Activated naive CD8-positive, alpha-beta T cell treated with anti-CD3 and anti-CD28 coated beads for 36 hours (primary cell): ENCODE results near the gene CNNM3. TPM values are rescaled to one million over a fixed set of nuclear protein-coding genes. Genes with fewer than 3 reads are reported as not detected.

Source experiments
- DNase-seq: peaks from one replicate; pipeline ENCODE4 v3.0.0; 2021
- H3K27ac Mint-ChIP-seq: one replicate; pipeline ENCODE4 v1.8.0; 2022; ENCODE audit warnings: mild to moderate bottlenecking, moderate library complexity, mixed read lengths
- H3K27me3 Mint-ChIP-seq: one replicate; pipeline ENCODE4 v1.8.0; 2022; ENCODE audit warnings: mild to moderate bottlenecking, mixed read lengths
- H3K36me3 Mint-ChIP-seq: one replicate; pipeline ENCODE4 v1.8.0; 2021; ENCODE audit warnings: mild to moderate bottlenecking, mixed read lengths
- H3K4me1 Mint-ChIP-seq: one replicate; pipeline ENCODE4 v1.8.0; 2021; ENCODE audit warnings: mixed read lengths
- H3K4me3 Mint-ChIP-seq: one replicate; pipeline ENCODE4 v1.8.0; 2022; ENCODE audit warnings: mild to moderate bottlenecking, moderate library complexity, mixed read lengths
- H3K9me3 Mint-ChIP-seq: one replicate; pipeline ENCODE4 v1.8.0; 2022; ENCODE audit warnings: mixed read lengths
- total RNA-seq, 2 experiments: library from RNA; stranded (reverse); gene quantifications; one replicate each; pipeline ENCODE4 v1.2.3, GENCODE V29; 2021

The CNNM3 gene
- total RNA-seq, 2 experiments from 2014 or later, result 15.5 to 17.2 TPM

DNA sequence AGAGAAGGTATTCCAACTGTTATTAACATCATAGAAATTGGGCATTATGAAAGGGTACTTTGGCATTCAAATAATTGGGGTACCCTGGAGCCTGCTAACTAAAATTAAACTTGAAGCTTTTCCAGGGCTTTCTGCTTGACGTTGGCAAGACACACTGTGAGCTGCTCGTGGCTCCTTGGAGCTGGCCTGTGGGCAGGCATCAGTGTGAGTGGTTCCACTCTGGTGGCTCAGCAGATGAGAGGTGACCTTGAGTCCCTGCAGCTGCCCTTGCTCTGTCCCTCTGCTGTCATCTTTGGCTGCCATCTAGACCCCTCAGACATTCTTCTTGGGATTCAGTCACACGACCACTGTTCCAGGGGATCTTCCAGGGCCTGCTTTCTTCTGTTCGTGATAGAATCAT, 6.7 kb downstream of the CNNM3 start:
- H3K27ac Mint-ChIP-seq, result no peak overlapping the region
- H3K9me3 Mint-ChIP-seq, result no peaks in the 10 kb centered on the region
- H3K36me3 Mint-ChIP-seq, result peaks cover 12% of the 10 kb centered on the region
- H3K27me3 Mint-ChIP-seq, result no peaks in the 10 kb centered on the region
- no peak overlapping the region for H3K4me3 Mint-ChIP-seq
- H3K4me1 Mint-ChIP-seq, result peaks cover 36% of the 10 kb centered on the region
- no peak for DNase-seq

- no peaks in the 10 kb centered on the region for H3K27me3 Mint-ChIP-seq
- peaks cover 31% of the 10 kb centered on the region for H3K4me1 Mint-ChIP-seq
- no peaks in the 10 kb centered on the region for H3K9me3 Mint-ChIP-seq
- H3K4me3 Mint-ChIP-seq, result no peak overlapping the region
- no peak overlapping the region for H3K27ac Mint-ChIP-seq
- peaks cover 8% of the 10 kb centered on the region for H3K36me3 Mint-ChIP-seq
- DNase-seq, result no peak
These were observed 7.1 kb downstream of the CNNM3 start for GRCh38 chr2:96823198-96823597.

- Mint-ChIP-seq H3K27ac (no peak overlapping the region), H3K9me3 (no peaks in the 10 kb centered on the region), H3K4me3 (no peak overlapping the region), H3K4me1 (peaks cover 21% of the 10 kb centered on the region), H3K27me3 (no peaks in the 10 kb centered on the region), H3K36me3 (peaks cover 5% of the 10 kb centered on the region)
- DNase-seq, result no peak
These were observed 8.2 kb downstream of the CNNM3 start for GRCh38 chr2:96824079-96824870.

DNA sequence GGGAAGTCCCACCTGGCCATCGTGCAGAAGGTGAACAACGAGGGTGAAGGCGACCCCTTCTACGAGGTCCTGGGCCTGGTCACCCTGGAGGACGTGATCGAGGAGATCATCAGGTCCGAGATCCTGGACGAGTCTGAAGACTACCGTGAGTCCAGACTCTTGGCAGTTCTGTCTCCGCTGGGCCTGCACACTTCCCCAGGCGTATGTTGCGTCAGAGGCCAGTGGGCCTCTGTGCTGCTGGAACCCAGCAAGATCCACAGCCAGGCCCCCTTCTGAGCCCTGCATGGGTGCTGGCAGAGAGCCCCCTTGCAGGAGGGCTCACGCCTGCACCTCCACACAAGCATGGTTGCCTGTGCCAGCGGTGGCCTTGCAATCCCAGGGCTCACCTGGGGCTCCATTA, 9.0 kb downstream of the CNNM3 start:
- Mint-ChIP-seq H3K27me3 (no peaks in the 10 kb centered on the region), H3K36me3 (peaks cover 9% of the 10 kb centered on the region), H3K27ac (no peak overlapping the region), H3K4me3 (no peak overlapping the region), H3K9me3 (no peaks in the 10 kb centered on the region), H3K4me1 (peaks cover 14% of the 10 kb centered on the region)
- no peak for DNase-seq

- no peak for DNase-seq
- H3K4me1 Mint-ChIP-seq, result no peaks in the 10 kb centered on the region
- no peaks in the 10 kb centered on the region for H3K27me3 Mint-ChIP-seq
- no peak overlapping the region for H3K27ac Mint-ChIP-seq
- no peaks in the 10 kb centered on the region for H3K9me3 Mint-ChIP-seq
- no peak overlapping the region for H3K4me3 Mint-ChIP-seq
- peaks cover 8% of the 10 kb centered on the region for H3K36me3 Mint-ChIP-seq
These were observed 10.6 kb downstream of the CNNM3 start for GRCh38 chr2:96826546-96827278.

- DNase-seq, result no peak
- Mint-ChIP-seq H3K27me3 (no peaks in the 10 kb centered on the region), H3K36me3 (peaks cover 11% of the 10 kb centered on the region), H3K4me1 (no peaks in the 10 kb centered on the region), H3K27ac (peak overlapping the region; percentile 26), H3K9me3 (no peaks in the 10 kb centered on the region), H3K4me3 (no peak overlapping the region)
These were observed 12.4 kb downstream of the CNNM3 start for GRCh38 chr2:96828436-96828835.

DNA sequence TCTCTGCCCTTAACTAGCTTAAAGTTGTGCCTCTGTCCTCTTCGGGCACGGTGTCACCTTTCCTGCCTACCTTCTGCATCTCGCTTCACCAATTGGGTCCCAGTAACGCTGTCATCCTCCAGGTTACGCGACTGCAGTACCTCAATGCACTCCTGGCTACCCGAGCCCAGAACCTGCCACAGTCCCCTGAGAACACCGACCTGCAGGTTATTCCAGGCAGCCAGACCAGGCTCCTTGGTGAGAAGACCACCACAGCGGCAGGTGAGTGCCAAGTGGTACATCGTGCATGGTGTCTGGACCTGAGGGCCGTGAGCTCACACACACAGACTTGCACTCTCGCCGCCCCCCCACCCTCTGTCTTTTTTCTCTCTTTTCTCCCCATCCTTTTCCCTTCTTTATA, 12.8 kb downstream of the CNNM3 start:
- no peak for DNase-seq
- Mint-ChIP-seq H3K27me3 (no peaks in the 10 kb centered on the region), H3K4me3 (no peak overlapping the region), H3K4me1 (no peaks in the 10 kb centered on the region), H3K9me3 (no peaks in the 10 kb centered on the region), H3K36me3 (peaks cover 11% of the 10 kb centered on the region), H3K27ac (no peak overlapping the region)

GRCh38 chr2:96830044-96830562, 14.0 kb downstream of the CNNM3 start:
- peaks cover 11% of the 10 kb centered on the region for H3K36me3 Mint-ChIP-seq

DNA sequence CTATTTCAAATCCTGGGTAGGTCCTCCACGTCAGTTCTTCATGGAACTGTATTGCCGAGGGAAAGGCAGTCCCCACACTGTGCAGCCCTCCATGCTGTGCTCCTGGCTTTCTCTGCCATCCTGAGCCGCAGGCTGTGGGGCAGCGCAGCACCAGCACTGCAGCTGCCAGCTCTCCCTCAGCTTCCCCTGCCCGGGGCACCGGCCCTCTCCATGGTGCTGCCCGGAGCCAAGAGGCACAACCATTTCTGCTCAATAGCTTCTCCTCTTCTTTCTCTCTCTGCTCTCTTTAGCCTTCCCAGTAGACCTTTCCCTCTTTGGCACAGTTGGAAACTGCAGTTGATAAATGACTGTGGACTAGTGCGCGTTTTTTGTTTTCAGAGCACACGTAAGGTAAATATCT, 15.6 kb downstream of the CNNM3 start:
- no peak for DNase-seq
- Mint-ChIP-seq H3K36me3 (peaks cover 9% of the 10 kb centered on the region), H3K9me3 (no peaks in the 10 kb centered on the region), H3K4me3 (no peak overlapping the region), H3K4me1 (no peaks in the 10 kb centered on the region), H3K27me3 (no peaks in the 10 kb centered on the region), H3K27ac (no peak overlapping the region)

More at GRCh38 chr2:96830044-96830562, 14.0 kb downstream of the CNNM3 start:
- no peak for DNase-seq
- H3K4me3 Mint-ChIP-seq, result no peak overlapping the region
- no peaks in the 10 kb centered on the region for H3K9me3 Mint-ChIP-seq
- H3K27me3 Mint-ChIP-seq, result no peaks in the 10 kb centered on the region
- H3K27ac Mint-ChIP-seq, result no peak overlapping the region
- no peaks in the 10 kb centered on the region for H3K4me1 Mint-ChIP-seq

GRCh38 chr2:96832408-96832753, 16.3 kb downstream of the CNNM3 start:
- Mint-ChIP-seq H3K36me3 (peaks cover 9% of the 10 kb centered on the region), H3K27me3 (no peaks in the 10 kb centered on the region), H3K4me3 (no peak overlapping the region), H3K4me1 (no peaks in the 10 kb centered on the region), H3K27ac (no peak overlapping the region), H3K9me3 (no peaks in the 10 kb centered on the region)
- DNase-seq, result no peak

DNA sequence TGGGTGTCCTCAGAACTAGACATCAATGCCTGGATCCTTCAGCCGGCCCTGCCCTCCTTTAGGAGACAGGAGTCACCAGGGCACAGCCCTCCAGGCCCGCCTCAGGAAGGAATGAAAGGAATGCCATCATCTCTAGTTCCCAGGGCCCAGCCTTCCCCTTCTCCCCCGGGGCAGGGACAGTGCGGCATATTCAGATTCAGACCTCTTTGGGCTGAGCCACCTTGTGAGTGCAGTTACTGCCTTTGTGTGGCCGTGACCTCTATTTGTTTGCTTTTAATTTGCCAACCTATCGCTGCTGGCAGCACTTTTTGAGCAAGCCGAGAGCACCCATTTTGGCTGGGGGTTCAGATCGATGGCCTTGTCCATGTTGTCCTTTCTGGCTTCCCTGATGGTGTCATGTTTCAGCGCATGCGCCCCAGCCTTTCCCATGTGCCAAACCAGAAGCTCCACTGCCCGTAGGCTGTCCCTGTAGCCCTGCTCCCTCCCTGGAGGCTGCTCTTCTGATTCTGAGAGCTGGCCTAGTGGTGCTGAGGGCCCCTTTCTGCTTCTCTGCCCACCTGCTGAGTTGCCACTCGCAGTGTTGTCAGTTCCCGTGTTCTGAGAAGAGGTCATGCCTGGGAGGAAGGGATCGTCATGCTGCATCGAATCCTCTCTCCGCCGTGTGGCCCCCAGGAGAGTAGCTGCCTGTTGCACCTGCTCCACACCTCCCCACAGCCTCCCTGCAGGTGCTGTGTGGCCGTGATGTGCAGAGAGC, 16.9 kb downstream of the CNNM3 start:
- Mint-ChIP-seq H3K36me3 (peaks cover 9% of the 10 kb centered on the region), H3K4me3 (no peak overlapping the region), H3K27ac (no peak overlapping the region), H3K27me3 (no peaks in the 10 kb centered on the region), H3K9me3 (no peaks in the 10 kb centered on the region), H3K4me1 (no peaks in the 10 kb centered on the region)
- no peak for DNase-seq

DNA sequence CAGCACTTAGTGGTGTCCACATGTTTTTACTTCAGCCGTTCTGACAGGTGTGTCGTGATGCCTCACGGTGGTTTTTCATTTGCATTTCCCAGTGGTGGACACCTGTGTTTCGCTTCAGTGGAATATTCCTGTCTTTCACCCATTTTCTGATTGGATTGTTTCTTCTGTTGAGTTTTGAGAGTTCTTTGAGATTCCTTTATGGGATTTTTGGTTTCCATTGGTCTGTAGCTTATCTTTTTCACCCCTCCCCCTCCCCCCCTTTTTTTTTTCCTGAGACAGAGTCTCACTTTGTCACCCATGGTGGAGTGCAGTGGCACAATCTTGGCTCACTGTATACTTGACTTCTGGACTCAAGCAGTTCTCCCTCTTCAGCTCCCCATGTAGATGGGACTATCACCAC, 19.8 kb downstream of the CNNM3 start:
- Mint-ChIP-seq H3K27me3 (no peaks in the 10 kb centered on the region), H3K4me3 (no peak overlapping the region), H3K9me3 (no peaks in the 10 kb centered on the region), H3K27ac (no peak overlapping the region), H3K36me3 (peaks cover 3% of the 10 kb centered on the region), H3K4me1 (peaks cover 9% of the 10 kb centered on the region)
- no peak for DNase-seq

DNA sequence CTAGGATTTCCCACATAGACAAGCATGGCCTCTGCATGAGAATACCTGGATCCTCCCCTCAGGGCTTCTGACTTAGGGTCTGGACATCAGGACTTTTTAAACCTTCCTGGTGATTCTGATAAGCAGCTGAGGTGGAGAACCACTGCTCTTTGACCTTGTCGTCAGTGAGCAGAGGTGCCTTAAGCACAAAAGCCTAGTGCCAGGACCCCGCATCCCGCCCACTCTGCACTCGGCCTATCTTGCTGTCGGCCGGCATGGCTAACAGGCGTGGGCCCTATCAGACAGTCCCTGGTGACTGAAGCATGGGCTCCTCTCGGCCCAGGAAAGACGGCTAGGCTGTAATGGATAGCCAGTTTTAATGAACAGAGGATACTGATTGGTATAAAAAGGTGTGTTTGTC, 21.5 kb downstream of the CNNM3 start:
- Mint-ChIP-seq H3K4me1 (peaks cover 9% of the 10 kb centered on the region), H3K4me3 (no peak overlapping the region), H3K27me3 (no peaks in the 10 kb centered on the region)

GRCh38 chr2:96838345-96839292, 22.6 kb downstream of the CNNM3 start:
- Mint-ChIP-seq H3K4me1 (peaks cover 9% of the 10 kb centered on the region), H3K27me3 (no peaks in the 10 kb centered on the region), H3K9me3 (no peaks in the 10 kb centered on the region), H3K4me3 (no peak overlapping the region), H3K36me3 (no peaks in the 10 kb centered on the region), H3K27ac (peak overlapping the region; percentile 68)
- no peak for DNase-seq

More for the DNA sequence above, 21.5 kb downstream of the CNNM3 start:
- Mint-ChIP-seq H3K27ac (no peak overlapping the region), H3K36me3 (peaks cover 3% of the 10 kb centered on the region), H3K9me3 (no peaks in the 10 kb centered on the region)
- DNase-seq, result no peak
